Breast epithelium (tissue), 3 donors: ENCODE results near the gene TMX3.

Experiments
- CTCF ChIP-seq, 3 donors: fragments of 450-650 bp; IDR thresholded peaks; one replicate each; pipeline ENCODE4 v1.5.1; 2016 to 2017; ENCODE audit warnings: antibody characterized with exemption in 3 of 3, mild to moderate bottlenecking in 3 of 3, moderate library complexity in 3 of 3
- POLR2AphosphoS5 ChIP-seq, 3 donors: sonication (generic); formaldehyde crosslinking; IDR thresholded peaks; one replicate each; pipeline ENCODE4 v1.6.1; 2017; ENCODE audit warnings: antibody characterized with exemption in 3 of 3

- no peak for TF ChIP-seq CTCF (IDR thresholded peaks at IDR 0.05)
- no peak for TF ChIP-seq POLR2AphosphoS5 (IDR thresholded peaks at IDR 0.05)
These were observed 48.5 kb downstream of the TMX3 start for GRCh38 chr18:68666381-68666780.
